ENCODE results near the gene WAPL.
"Not testable (repeated sequence)": the region's sequence is repeated elsewhere in the genome, so short reads cannot be mapped to it uniquely, and the experiment has no call there.

Gene WAPL

GRCh38 chr10:86389441-86390193, 132.0 kb downstream of the WAPL start:
- DNase-seq (ENCODE audit: low spot score): peak; percentile 52

- DNase-seq (ENCODE audit: low spot score): not testable (repeated sequence)
These were observed 132.5 kb downstream of the WAPL start for GRCh38 chr10:86389109-86389440.

DNA sequence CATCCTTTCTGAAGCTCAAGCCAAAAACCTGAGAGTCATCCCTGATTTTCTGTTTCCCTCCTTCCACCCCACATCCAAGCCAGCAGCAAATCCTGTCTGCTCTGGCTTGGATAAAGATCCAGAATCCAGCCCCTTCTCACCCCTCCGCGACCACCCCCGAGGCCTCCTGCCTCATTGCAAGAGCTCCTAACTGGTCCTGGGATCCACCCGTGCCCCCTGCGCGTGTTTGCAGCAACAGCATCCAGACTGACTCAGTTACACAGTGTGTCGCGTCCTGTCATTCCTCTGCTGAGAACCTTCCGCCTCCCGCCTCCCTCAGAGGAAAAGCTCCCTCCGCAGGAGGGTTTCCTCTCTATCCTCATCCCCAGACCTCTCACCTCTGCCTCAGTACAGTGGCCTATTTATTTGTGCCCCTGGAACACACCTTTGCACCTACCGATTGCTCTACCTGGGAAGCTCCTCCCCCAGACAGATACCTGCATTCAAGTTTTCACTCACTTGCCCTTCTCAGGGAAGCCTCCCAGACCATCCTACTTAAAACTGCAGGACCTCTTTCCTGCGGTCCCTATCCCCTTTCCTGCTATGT, 133.4 kb downstream of the WAPL start:
- DNase-seq (ENCODE audit: low spot score): no peak

- no peak for DNase-seq (ENCODE audit: low spot score)
These were observed 134.3 kb downstream of the WAPL start for GRCh38 chr10:86387178-86387794.

GRCh38 chr10:86385806-86386205, 135.8 kb downstream of the WAPL start:
- DNase-seq (ENCODE audit: low spot score): no peak

Data from HuH-7 (cell line).